GM18868 (cell line): Measurements from ENCODE around the gene DDX18.

ENCODE experiments used
- ATAC-seq: cut with Tn5 transposase; IDR thresholded peaks from one replicate; pipeline ENCODE4 v1.9.1; 2021; ENCODE audit warnings: mild to moderate bottlenecking, moderate library complexity; ENCODE audit not compliant: unreplicated experiment

Gene DDX18

DNA sequence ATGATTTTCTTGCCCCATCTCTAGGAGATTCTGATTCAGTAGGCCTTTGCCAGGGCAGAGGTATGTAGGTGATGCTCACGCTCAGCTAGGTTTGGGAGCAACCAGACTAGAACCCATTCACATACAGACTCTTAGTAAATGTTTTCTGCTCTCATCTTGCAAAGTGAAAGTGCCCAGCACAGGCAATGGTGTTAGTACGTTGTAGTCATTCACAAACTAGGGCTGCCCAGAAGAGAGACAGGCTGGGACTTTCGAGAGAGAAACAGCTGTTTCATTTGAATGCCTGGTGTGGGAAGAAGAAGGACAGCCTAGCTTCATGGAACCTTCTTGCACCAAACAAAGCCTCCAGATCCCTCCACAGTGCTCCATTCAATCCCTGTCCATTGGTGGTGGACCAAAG lies 19.4 kb downstream of the DDX18 start:
- ATAC-seq, result peak; percentile 63

DNA sequence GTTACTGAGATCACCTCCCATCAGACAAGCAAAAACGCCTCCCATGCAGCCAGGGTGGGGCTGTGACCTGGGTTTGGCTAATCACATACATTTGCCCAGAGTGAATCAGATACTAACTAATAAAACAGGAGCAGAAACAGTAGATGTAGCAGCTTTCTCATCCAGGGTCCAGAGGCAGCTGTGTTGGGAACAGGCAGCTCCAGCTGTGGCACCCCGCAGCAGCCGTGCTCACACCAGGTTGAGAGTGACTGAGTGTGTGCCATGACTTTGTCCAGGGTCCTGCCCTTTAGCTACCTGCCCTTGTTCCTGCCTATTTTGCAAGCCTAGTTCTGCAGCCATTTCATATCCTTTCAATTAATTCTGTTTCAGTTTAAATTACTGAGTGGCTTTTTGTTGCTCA lies 20.5 kb downstream of the DDX18 start:
- ATAC-seq, result no peak

DNA sequence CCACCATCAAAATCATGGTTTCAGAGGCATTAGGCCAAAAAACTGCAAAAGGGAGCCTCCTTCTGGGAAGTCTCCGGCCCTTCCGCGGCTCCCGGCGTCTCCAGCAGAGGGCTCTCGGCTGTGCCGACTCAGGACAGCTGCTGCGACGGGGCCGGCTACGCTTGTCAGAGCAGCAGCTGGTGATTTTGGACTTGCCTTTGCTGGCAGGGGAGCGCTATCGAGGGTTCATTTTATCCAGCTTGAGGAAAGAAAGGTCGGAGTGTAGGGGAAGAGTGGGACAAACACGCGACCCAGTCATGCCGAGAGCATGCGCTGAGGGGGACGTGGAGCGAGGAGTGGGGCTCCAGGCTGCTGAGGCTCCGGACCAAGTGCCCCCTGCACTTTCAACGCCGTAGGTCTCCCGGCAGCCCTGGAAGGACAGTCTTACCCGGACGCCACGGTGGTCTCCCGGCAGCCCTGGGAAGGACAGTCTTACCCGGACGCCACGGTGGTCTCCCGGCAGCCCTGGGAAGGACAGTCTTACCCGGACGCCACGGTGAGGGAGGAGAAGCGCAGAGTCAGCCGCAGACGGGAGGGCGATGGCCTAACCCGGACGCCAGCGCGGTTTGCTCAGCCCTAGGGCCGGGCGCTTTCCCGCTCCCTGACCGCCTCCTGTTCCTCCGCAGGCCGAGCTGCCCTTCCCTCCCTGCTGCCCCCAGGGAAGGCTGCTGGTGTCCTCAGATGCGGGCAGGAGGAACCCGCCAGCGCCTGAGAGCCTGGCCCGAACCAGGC lies 21.7 kb downstream of the DDX18 start:
- ATAC-seq, result peak; percentile 69

DNA sequence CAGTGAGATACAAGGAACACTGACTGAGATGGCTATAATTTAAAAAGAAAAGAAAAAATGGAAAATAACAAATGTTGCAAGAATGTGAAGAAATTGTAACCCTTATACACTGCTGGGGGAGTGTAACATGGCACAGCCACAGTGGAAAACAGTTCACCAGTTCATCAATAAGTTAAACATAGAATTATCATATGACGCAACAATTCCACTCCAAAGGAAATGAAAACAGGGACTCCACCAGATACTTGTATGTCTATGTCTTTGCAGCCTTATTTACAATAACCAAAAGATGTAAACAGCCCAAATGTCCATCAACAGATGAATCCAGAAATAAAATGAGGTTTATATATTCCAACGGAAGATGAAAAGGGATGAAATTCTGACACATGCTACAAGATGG lies 30.8 kb downstream of the DDX18 start:
- no peak for ATAC-seq

DNA sequence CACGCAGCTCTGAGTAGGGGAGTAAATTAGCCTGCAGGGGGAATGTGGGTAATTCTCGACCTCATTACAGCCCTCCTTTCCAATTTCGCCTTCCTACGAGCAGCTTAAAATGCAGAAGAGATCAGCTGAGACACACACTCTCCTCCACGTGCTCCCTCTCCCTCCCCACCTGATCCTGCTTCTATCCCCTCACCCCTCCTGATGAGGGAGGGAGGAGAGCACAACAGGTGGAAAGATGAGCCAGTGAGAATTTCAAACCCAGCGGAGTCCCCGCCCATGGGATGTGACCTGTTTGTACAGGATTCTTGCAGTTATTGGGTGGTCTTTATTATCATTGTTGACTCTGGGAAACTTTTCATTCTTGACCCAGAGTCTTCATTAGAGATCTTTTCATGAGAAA lies 35.5 kb downstream of the DDX18 start:
- ATAC-seq, result no peak

DNA sequence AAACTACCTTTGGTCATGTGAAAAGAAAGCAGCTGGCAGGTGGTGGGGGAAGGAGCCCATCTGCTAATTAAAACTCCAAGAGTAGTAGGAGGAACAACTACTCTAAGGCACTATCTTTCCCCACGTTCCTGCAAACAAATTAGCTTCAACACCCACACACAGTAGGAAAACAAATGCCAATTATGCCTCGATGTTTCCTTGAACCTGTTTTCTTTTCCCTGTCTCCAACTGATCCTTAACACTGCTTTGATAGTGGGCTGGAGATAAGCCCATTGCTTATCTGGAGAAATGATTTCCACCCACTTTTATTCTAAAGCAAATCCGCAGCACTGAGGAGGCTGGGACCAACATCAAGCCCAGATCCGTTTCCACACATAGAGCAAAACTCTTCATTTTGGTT lies 36.0 kb downstream of the DDX18 start:
- no peak for ATAC-seq

DNA sequence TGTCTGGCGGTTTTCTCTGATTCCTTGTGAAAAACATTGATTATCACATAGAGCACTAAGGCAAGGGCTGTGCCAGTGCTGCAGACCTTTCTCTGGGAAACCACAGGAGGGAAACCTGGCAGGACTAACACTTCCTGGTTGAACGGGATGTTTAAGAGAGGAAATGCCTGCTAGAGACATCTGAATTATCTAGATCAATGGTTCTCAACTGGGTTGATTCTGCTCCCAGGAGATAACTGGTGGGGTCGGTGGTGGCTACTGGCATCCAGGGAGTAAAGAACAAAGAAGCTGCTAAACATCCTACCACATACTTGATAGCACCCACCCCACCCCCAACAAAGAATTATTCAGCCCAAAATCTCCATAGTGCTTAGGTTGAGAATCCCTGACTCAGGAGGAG lies 37.5 kb downstream of the DDX18 start:
- no peak for ATAC-seq

DNA sequence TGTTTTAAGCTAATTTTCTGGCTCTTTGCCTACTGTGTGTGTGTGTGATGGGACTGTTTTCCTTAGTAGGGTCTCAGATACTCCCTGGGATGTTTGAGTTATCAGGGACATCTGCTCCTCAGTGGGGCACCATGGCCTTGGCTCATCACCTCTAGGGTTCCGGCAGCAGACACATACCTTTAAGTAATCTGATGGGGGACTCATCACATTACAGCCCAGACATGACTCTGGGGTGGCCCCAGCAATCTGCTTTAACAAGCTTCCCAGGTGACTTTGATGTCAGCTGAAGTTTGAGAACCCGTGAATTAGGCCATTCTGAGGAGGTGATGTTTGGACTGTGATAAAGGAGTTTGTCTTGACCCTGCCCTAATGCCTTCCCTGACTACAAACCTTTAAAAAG lies 38.8 kb downstream of the DDX18 start:
- no peak for ATAC-seq

DNA sequence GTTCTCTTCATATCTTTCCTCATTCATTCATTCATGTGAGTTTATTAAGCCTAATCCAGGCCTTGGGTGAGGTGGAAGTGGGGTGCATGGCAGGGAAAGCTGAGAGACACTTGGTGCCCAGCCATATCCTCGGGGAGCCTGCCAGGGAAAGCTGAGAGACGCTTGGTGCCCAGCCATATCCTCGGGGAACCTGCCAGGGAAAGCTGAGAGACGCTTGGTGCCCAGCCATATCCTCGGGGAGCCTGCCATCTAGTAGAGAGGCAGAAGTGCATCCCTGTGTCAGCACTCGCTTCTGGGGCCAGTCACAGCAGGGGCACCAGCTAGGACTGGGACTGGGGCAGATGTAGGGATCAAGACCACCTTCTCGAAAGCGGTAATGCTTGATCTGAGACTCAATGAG lies 39.4 kb downstream of the DDX18 start:
- no peak for ATAC-seq

DNA sequence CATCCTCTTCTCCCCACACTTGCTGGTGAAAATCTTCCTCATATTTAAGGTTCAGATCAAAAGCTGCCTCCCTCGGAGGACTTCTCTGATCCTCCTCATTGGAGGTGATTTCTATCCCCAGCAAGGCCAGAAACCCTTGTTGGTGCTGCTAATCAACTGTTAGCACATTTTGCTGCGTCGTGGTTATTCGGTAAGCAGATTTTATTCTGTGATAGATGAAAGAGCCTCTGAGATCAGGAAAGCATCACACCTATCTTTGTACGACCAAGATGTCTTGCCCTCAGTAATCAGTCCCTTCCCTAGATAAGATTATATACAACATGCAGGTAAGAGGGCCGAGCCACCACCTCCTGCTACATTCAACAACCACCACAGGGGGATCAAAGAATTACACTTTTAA lies 40.1 kb downstream of the DDX18 start:
- ATAC-seq, result no peak

DNA sequence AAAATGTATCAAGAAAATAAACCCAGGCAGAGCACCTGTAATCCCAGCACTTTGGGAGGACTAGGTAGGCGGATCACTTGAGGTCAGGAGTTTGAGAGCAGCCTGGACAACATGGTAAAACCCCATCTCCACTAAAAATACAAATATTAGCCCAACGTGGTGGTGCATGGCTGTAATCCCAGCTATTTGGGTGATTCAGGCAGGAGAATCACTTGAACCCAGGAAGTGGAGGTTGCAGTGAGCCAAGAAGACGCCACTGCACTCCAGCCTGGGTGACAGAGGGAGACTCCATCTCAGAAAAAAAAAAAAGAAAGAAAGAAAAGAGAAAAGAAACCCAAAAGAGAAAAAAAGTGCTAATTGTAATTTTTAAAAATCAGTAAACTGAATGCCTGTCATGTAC lies 41.4 kb downstream of the DDX18 start:
- no peak for ATAC-seq

DNA sequence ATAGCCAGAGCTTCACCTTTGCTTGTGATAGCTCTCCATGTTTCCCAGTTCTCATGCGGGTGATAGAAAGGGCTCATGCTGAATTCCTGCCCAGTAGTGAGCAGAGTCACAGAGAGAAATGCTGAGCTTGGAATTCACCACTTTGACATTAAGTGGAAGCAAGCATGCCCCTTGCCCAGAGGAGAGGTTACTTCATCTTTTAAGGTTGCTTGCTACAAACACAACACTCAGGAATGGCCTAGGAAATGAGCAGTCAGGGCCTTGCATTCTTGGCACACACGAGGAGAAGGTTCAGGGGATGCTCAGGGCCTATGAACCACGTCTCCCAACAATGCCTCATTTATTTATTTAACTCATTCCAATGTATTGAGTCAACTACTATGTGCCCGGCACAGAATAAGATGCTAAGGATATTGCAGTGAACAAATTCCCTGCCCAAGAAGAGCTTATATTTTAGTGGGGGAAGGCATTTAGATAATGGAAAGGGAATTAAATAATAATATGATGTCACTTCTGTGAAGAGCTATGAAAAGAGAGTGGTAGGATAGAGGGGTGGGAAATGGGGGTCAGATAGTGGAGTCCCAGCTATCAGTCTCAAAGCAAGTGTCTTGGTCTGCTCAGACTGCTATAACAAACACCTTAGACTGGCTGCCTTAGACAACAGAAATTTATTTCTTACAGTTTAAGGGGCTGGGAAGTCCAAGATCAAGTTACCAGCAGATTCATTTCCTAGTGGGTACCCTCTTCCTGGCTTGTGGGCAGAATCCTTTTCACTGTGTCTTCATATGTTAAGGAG lies 42.1 kb downstream of the DDX18 start:
- no peak for ATAC-seq

DNA sequence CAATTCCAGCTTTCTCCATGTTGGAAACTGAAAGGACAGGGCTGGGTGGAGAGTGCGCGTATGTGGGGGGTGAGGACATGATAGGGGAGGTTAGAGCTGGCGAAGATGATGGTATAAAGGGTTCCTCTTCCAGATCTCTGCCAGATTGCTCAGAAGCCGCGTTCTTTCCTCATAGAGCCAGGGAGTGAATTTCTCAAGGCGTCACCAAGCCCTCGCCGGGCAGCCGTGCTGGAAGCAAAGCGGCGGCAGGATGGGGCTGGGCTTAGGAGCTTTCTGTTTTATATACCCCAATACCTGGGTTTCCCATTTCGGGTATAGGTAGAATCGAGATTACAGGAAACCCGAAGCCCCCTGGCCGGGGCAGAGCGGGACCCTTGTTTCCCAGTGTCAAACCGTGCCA lies 43.8 kb downstream of the DDX18 start:
- no peak for ATAC-seq

DNA sequence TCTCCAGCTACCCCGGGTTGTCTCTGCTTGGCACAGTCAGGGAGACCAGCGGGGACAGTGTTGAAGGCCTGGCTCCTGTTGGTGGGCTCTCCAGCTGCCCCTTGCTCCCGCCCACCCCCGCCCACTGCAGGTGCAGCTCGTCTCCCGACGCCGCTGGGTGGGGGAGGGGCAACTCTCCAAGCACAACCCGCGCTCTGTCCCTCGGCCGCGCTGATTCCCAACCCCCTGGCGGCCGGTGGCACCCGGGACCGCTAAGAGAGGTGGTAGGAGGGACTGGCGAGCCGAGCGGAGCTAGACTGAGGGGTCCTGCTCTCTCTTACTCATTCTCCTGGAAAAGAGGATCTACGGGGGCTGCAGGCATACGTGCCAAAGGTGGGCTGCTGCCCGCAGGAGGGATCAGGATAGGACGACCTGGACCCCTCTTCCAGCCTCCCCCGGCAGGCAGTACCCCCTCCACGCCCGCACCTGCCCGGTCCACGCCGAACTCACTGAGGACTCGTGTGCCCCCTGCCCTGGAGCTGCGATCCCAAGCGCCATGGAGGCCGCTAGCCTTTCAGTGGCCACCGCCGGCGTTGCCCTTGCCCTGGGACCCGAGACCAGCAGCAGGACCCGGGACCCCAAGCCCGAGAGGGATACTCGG lies 44.5 kb downstream of the DDX18 start:
- ATAC-seq, result no peak

DNA sequence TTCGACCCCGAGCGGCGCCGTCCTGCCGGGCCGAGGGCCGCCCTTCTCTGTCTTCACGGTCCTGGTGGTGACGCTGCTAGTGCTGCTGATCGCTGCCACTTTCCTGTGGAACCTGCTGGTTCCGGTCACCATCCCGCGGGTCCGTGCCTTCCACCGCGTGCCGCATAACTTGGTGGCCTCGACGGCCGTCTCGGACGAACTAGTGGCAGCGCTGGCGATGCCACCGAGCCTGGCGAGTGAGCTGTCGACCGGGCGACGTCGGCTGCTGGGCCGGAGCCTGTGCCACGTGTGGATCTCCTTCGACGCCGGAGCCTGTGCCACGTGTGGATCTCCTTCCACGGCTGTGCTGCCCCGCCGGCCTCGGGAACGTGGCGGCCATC lies 45.0 kb downstream of the DDX18 start:
- no peak for ATAC-seq

DNA sequence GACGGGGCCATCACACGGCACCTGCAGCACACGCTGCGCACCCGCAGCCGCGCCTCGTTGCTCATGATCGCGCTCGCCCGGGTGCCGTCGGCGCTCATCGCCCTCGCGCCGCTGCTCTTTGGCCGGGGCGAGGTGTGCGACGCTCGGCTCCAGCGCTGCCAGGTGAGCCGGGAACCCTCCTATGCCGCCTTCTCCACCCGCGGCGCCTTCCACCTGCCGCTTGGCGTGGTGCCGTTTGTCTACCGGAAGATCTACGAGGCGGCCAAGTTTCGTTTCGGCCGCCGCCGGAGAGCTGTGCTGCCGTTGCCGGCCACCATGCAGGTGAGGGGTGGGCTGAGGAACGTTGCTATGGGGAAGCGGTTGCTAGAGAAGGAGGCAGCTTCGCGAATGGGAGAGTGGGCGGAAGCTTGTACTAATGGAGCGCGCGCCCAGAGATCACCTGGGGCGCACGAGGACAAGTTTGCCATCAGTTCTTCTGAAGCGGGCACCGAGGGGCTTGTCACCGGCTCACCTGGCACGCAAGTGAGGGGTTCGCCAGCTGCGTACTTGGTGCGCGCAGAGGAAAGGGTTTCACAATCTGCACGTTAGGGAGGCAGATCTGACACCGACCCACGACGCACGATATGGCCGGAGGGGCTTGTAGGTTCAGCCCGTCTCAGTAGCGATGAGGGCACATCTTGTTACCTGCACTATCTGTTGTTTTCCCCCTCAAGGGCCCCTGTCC lies 45.6 kb downstream of the DDX18 start:
- ATAC-seq, result no peak

DNA sequence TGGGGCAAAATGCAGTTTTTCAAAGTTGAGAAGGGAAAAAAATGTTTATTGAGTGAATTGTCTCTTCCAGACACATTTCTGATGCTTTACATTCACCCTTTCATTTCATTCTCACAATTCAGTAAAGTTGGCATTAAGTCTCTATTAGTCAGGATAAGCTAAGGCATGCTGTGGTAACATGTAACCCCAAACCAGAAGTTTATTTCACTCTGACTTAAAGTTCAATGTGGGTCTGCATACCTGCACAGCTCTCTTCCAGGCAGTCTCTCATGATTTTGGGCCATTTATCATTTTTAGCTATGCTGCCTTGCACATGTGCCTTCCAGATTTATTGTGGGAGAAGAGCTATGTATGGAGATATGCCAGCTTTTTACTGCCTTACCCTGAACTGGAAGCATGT lies 48.0 kb downstream of the DDX18 start:
- no peak for ATAC-seq

DNA sequence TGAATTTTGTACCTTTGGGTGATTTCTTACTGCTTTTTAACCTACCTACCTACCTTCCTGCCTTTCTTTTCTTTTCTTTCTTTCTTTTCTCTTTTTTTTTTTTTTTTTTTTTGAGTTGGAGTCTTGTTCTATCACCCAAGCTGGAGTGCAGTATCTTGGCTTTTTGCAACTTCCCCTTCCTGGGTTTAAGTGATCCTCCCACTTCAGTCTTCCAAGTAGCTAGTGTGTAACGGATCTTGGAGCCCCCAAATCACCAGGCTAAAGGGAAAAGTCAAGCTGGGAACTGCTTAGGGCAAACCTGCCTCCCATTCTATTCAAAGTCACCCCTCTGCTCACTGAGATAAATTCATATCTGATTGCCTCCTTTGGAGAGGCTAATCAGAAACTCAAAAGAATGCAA lies 61.3 kb downstream of the DDX18 start:
- no peak for ATAC-seq

DNA sequence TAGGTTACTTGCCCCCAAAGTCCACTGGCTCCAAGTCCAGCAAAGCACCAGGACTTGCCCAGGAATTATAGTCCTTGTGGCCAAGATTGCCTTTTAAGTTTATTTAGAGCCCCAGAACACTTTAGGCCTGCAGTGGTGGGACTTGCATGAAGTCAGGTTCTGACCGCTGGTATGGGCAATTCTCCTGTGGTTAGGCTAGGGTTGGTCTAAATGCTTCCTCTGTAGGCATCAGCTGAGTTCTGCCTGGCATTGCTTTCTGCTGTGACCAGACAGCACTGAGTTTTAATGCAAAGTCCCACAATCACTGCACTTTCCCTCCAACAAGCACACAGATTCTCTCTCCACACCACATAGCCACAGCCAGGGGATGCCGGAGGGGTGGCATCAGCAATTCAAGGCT lies 64.5 kb downstream of the DDX18 start:
- no peak for ATAC-seq
